ENCODE measurements around the gene BPIFB2.

- TF ChIP-seq CTCF (conservative IDR thresholded peaks at IDR 0.05) (no peak), ZFX (IDR thresholded peaks at IDR 0.05) (no peak)
Observed at GRCh38 chr20:33008336-33009213, 1.1 kb downstream of the BPIFB2 start.

Data from C4-2B (cell line).